ENCODE measurements around the gene BIRC2. TPM values are rescaled to one million over a fixed set of nuclear protein-coding genes. Genes with fewer than 3 reads are reported as not detected.
"Not testable (repeated sequence)": the region's sequence is repeated elsewhere in the genome, so short reads cannot be mapped to it uniquely, and the experiment has no call there.

The BIRC2 gene
- 43.5 TPM for polyA plus RNA-seq (2013, experiment 1 of 4)
- 45.1 TPM for polyA plus RNA-seq (2013, experiment 2 of 4)
- polyA plus RNA-seq (2013, experiment 3 of 4), result 38.2 TPM
- polyA plus RNA-seq (2013, experiment 4 of 4), result 48.6 TPM

DNA sequence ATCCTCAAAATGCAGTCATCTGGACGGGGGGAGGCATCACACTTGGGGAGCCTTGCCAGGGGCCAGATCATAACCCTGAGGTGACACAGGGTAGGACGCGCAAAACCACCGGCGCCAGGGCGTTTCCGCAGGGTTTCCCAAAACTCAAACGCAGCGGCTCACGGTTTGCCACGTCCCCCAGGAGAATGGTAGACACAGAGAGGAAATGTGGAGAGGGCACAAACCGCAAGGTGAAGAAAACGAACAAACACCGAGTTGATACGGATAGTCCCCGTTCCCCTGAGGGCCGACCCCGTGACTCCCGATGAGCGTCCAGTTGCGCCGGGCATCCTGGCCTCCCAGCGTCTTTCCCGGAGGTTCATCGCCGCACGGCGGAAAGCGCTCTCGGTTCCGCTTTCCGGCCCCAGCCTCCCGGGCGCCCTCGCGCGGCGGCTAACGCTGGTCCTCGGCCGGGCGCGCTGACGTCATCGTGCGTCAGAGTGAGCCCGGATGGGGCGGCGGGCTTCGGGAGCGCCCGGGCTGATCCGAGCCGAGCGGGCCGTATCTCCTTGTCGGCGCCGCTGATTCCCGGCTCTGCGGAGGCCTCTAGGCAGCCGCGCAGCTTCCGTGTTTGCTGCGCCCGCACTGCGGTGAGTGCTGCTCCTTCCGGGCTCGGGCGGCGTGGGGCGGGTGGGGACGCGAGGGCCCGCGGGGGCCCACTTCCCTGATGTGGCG is at the start of gene BIRC2:
Gene BIRC2, plus strand, starts transcription at position 467 of the 714 bp plus-strand sequence. CDS start 2,641 bp downstream, outside the sequence.
- Histone ChIP-seq H3K27me3 (ENCODE audit: control insufficient read depth, insufficient read depth, low read length, poor library complexity, severe bottlenecking) (no peaks in the 10 kb centered on the region), H3K4me1 (ENCODE audit: control insufficient read depth, insufficient read depth, low read length) (peaks cover 6% of the 10 kb centered on the region), H3K9me3 (ENCODE audit: control insufficient read depth, low read length) (no peaks in the 10 kb centered on the region), H3K4me3 (ENCODE audit: insufficient read depth, low read depth, low read length) (peak within 1 kb of the TSS; percentile 88), H3K36me3 (ENCODE audit: control insufficient read depth, insufficient read depth, low read length) (peaks cover 7% of the 10 kb centered on the region), H3K27ac (ENCODE audit: insufficient read depth, low read depth, low read length, poor library complexity, severe bottlenecking) (peak within 1 kb of the TSS; percentile 87)
- 0% methylated on average over 77 of the region's 77 CpGs for WGBS, 2 experiments

DNA sequence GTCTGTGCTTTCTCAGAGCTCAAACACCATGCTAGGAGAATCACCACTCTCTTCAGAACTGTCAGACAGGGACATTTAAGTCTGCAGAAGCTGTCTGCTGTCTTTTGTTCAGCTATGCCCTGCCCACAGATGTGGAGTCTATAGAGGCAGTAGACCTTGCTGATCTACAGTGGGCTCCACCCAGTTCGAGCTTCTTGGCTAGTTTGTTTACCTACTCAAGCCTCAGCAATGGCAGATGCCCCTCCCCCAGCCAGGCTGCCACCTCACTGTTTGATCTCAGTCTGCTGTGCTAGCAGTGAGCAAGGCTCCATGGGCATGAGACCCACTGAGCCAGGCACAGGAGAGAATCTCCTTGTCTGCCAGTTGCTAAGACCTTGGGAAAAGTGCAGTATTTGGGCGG is 46.2 kb upstream of the BIRC2 start:
- not testable (repeated sequence) for H3K4me1 ChIP-seq (ENCODE audit: control insufficient read depth, insufficient read depth, low read length); H3K27ac ChIP-seq (ENCODE audit: insufficient read depth, low read depth, low read length, poor library complexity, severe bottlenecking); H3K9me3 ChIP-seq (ENCODE audit: control insufficient read depth, low read length); H3K4me3 ChIP-seq (ENCODE audit: insufficient read depth, low read depth, low read length); H3K36me3 ChIP-seq (ENCODE audit: control insufficient read depth, insufficient read depth, low read length); H3K27me3 ChIP-seq (ENCODE audit: control insufficient read depth, insufficient read depth, low read length, poor library complexity, severe bottlenecking)
- 80 to 88% methylated on average over 2 of the region's 2 CpGs for WGBS, 2 experiments

DNA sequence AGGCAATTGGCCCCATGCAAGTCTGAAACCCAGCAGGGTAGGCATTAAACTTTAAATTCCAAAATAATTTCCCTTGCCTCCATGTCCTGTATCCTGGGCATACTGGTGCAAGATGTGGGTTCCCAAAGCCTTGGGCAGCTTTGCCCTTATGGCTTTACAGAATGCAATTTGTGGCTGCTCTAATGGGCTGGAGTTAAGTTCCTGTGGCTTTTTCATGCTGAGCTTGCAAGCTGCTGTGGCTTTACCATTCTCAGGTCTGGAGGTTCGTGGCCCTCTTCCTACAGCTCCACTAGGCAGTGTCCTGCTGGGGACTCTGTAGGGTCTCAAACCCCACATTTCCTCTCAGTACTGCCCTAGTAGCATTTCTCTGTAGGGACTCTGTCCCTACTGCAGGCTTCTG is 44.8 kb upstream of the BIRC2 start:
- H3K27me3 ChIP-seq (ENCODE audit: control insufficient read depth, insufficient read depth, low read length, poor library complexity, severe bottlenecking), result no peaks in the 10 kb centered on the region
- 86 to 97% methylated on average over 1 of the region's 1 CpG for WGBS, 2 experiments
- H3K36me3 ChIP-seq (ENCODE audit: control insufficient read depth, insufficient read depth, low read length), result no peaks in the 10 kb centered on the region
- H3K27ac ChIP-seq (ENCODE audit: insufficient read depth, low read depth, low read length, poor library complexity, severe bottlenecking), result no peak overlapping the region
- H3K4me3 ChIP-seq (ENCODE audit: insufficient read depth, low read depth, low read length), result no peak overlapping the region
- H3K9me3 ChIP-seq (ENCODE audit: control insufficient read depth, low read length), result no peaks in the 10 kb centered on the region
- H3K4me1 ChIP-seq (ENCODE audit: control insufficient read depth, insufficient read depth, low read length), result no peaks in the 10 kb centered on the region

DNA sequence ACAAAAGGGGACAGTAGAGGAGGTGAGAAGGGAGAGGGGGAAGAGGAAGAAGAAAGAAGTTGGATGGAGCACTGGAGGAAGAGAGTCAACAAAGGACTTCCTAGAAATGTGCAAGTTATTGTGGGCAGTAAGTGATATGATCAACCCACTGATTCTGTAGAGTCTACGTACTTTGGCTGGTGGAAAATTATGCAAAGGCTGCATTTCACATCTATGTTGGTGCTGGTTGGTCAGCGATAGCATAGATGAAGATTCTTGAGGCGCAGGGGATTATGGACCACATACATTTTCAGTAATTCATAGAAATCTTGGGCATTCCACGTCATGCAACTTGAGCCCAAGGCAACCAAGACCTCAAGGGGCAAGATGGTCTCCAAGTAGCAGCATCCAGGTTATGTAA is 42.3 kb upstream of the BIRC2 start:
- no peaks in the 10 kb centered on the region for H3K36me3 ChIP-seq (ENCODE audit: control insufficient read depth, insufficient read depth, low read length)
- H3K4me1 ChIP-seq (ENCODE audit: control insufficient read depth, insufficient read depth, low read length), result no peaks in the 10 kb centered on the region
- no peak overlapping the region for H3K4me3 ChIP-seq (ENCODE audit: insufficient read depth, low read depth, low read length)
- no peak overlapping the region for H3K27ac ChIP-seq (ENCODE audit: insufficient read depth, low read depth, low read length, poor library complexity, severe bottlenecking)
- no peaks in the 10 kb centered on the region for H3K9me3 ChIP-seq (ENCODE audit: control insufficient read depth, low read length)
- H3K27me3 ChIP-seq (ENCODE audit: control insufficient read depth, insufficient read depth, low read length, poor library complexity, severe bottlenecking), result no peaks in the 10 kb centered on the region
- WGBS, 2 experiments, result 95 to 96% methylated on average over 4 of the region's 4 CpGs

DNA sequence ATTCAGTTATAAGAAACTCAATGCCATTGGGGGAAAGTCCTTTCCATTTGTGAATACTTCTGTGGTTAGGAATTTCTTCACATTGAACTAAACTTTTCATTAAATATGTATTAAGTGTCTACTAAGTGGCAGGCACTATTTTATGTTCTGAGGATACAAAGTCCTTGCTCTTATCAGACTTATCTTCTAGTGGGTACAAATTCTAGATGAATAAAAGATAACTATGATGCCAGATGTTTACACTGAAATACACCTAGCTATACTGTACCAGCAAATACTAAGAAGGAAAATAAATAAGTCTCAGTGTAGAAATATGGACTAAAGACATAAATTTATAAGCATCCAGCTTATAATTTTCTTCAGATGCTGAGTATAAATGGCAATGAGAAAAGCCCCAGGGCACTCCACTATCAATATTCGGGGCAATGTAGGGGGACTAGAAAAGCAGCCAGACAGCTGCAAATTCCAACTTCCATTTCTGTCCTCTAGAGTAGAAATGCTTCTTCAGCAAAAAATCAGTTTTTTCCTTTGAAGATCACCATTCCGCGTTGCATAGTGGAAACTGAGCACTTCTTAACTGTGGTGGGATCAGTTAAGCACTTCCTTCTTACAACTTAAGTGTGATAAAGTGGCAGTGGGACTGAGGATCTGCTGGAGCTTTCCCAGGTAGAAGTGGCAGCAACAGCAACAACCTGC is 41.5 kb upstream of the BIRC2 start:
- Histone ChIP-seq H3K36me3 (ENCODE audit: control insufficient read depth, insufficient read depth, low read length) (no peaks in the 10 kb centered on the region), H3K4me1 (ENCODE audit: control insufficient read depth, insufficient read depth, low read length) (no peaks in the 10 kb centered on the region), H3K27ac (ENCODE audit: insufficient read depth, low read depth, low read length, poor library complexity, severe bottlenecking) (no peak overlapping the region), H3K9me3 (ENCODE audit: control insufficient read depth, low read length) (no peaks in the 10 kb centered on the region), H3K4me3 (ENCODE audit: insufficient read depth, low read depth, low read length) (no peak overlapping the region), H3K27me3 (ENCODE audit: control insufficient read depth, insufficient read depth, low read length, poor library complexity, severe bottlenecking) (no peaks in the 10 kb centered on the region)
- 92 to 93% methylated on average over 3 of the region's 3 CpGs for whole genome bisulfite sequencing, 2 experiments

DNA sequence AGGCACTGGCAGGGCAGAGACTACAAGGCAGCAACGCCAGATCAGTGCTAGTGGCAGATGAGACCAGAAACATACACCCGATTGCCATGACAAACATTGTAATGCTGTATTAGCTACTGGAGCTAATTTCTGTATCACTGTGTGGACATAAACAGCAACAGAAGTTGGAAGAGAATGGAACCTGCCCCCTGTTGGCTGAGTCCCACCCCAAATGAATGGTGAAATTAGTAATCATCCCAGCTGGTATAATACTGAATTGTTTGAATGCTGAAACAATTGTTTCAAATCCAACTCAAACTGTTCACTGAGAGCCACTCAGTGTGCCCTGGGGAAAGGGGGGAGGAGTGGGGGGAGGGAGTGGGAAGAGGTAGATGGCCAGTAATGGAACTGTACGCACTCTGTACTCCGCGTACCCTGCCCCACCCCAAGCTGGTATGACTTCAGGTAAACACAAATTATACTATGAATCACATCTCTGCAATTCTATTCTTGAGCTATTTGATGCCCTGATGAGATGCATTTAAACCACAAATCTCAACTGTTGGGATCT is 40.9 kb upstream of the BIRC2 start:
- 86 to 91% methylated on average over 5 of the region's 5 CpGs for WGBS, 2 experiments
- H3K36me3 ChIP-seq (ENCODE audit: control insufficient read depth, insufficient read depth, low read length), result no peaks in the 10 kb centered on the region
- no peaks in the 10 kb centered on the region for H3K9me3 ChIP-seq (ENCODE audit: control insufficient read depth, low read length)
- no peaks in the 10 kb centered on the region for H3K27me3 ChIP-seq (ENCODE audit: control insufficient read depth, insufficient read depth, low read length, poor library complexity, severe bottlenecking)
- H3K4me1 ChIP-seq (ENCODE audit: control insufficient read depth, insufficient read depth, low read length), result no peaks in the 10 kb centered on the region
- H3K27ac ChIP-seq (ENCODE audit: insufficient read depth, low read depth, low read length, poor library complexity, severe bottlenecking), result no peak overlapping the region
- H3K4me3 ChIP-seq (ENCODE audit: insufficient read depth, low read depth, low read length), result no peak overlapping the region

DNA sequence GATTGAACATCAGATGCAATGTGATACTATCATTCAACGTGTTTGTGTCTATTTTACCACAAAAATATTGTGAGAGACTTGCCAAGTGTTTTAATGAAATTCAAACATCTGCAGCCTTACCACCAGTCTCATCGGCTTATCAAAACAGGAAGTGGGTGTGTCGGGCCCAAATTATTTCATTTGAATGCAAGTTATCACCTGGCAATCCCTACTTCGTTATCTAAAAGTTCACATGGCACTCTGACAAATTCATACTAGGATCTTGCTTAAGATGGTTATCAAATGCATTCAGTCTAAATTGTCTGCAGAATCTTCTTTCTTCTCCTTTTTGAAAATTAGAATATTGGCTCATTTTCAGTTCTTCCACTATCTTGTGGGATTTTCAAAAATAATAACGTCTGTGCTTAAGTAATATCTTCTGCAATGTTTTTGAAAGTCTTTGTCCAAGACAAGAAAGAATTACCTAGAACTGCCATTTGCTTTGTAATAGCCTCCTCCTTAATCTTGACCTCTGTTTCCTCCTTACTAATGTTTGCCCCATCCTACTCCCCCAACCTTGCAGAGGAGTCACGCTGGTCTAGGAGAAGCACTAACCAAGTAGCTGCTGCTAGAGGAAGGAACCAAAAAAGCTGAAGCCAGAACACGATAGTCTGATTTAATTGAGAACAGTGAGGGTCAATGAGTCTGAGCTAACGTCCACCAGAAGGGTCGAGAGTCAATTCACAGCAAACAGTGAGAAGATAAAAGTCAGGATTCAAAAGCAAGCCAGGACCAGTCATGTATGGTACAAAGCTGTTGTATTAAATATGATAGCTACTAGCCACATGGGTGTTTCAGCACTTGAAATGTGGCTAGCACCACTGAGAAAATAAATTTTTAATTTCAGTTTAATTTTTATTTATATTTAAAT is 39.9 kb upstream of the BIRC2 start:
- no peaks in the 10 kb centered on the region for H3K4me1 ChIP-seq (ENCODE audit: control insufficient read depth, insufficient read depth, low read length)
- no peaks in the 10 kb centered on the region for H3K27me3 ChIP-seq (ENCODE audit: control insufficient read depth, insufficient read depth, low read length, poor library complexity, severe bottlenecking)
- H3K27ac ChIP-seq (ENCODE audit: insufficient read depth, low read depth, low read length, poor library complexity, severe bottlenecking), result no peak overlapping the region
- WGBS, 2 experiments, result 89 to 90% methylated on average over 9 of the region's 9 CpGs
- H3K36me3 ChIP-seq (ENCODE audit: control insufficient read depth, insufficient read depth, low read length), result no peaks in the 10 kb centered on the region
- no peaks in the 10 kb centered on the region for H3K9me3 ChIP-seq (ENCODE audit: control insufficient read depth, low read length)
- no peak overlapping the region for H3K4me3 ChIP-seq (ENCODE audit: insufficient read depth, low read depth, low read length)

DNA sequence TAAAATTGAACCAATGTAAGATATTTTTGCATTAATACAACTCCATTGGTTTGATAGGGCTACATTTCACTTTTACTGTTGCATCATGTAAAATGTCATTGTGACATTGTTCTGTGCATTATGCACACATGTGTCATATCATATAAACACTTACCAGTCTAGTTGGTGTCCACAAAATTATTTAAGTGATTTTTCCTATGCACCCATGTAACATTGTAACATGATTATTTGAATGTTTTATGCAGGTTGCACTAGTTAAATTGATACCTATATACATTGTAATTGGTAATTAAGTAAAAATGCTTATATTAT is 39.3 kb upstream of the BIRC2 start:
- no peaks in the 10 kb centered on the region for H3K4me1 ChIP-seq (ENCODE audit: control insufficient read depth, insufficient read depth, low read length)
- H3K27ac ChIP-seq (ENCODE audit: insufficient read depth, low read depth, low read length, poor library complexity, severe bottlenecking), result no peak overlapping the region
- H3K36me3 ChIP-seq (ENCODE audit: control insufficient read depth, insufficient read depth, low read length), result no peaks in the 10 kb centered on the region
- H3K9me3 ChIP-seq (ENCODE audit: control insufficient read depth, low read length), result no peaks in the 10 kb centered on the region
- H3K27me3 ChIP-seq (ENCODE audit: control insufficient read depth, insufficient read depth, low read length, poor library complexity, severe bottlenecking), result no peaks in the 10 kb centered on the region
- no peak overlapping the region for H3K4me3 ChIP-seq (ENCODE audit: insufficient read depth, low read depth, low read length)

DNA sequence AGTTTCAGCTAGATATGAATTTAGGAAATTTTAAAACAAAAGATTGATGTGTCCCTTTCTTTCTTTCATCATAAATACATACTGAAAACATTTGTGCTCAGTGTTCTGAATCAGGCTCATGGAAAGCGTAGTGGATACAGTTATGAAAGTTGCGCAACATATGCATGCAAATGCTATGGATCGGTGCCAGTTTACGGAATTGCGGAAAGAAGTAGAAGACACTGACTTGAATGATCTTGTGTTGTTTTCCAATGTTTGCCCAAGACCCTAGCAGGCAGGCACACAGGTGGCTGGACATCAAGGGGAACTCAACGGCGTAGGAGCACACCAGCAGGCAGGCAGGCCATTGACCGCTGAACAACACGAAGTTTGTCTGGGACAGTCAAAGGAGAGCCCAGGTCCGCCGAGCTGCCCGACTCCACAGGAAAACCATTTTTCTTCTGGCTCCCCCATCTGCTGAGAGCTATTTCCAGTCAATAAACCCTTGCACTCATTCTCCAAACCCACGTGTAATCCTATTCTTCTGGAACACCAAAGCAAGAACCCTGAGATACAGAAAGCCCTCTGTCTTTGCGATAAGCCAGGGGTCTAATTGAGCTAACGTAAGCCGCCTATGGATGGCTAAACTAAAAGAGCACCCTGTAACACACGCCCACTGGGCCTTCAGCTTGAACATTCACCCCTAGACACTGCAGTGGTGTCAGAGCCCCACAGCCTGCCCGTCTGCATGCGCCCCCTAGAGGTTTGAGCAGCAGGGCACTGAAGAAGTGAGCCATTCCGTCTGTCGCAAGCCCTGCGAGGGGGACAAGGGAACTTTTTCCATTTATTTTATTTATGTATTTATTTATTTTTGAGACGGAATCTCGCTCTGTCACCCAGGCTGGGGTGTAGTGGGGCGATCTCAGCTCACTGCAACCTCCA is 37.1 kb upstream of the BIRC2 start:
- 88 to 90% methylated on average over 22 to 24 of the region's 25 CpGs for WGBS, 2 experiments
- Histone ChIP-seq H3K4me3 (ENCODE audit: insufficient read depth, low read depth, low read length) (no peak overlapping the region), H3K9me3 (ENCODE audit: control insufficient read depth, low read length) (no peaks in the 10 kb centered on the region), H3K36me3 (ENCODE audit: control insufficient read depth, insufficient read depth, low read length) (no peaks in the 10 kb centered on the region), H3K27ac (ENCODE audit: insufficient read depth, low read depth, low read length, poor library complexity, severe bottlenecking) (no peak overlapping the region), H3K4me1 (ENCODE audit: control insufficient read depth, insufficient read depth, low read length) (no peaks in the 10 kb centered on the region), H3K27me3 (ENCODE audit: control insufficient read depth, insufficient read depth, low read length, poor library complexity, severe bottlenecking) (no peaks in the 10 kb centered on the region)

Data from ectodermal cell (in vitro differentiated cells).